ENCODE measurements around the gene CCNL2. TPM values are rescaled to one million over a fixed set of nuclear protein-coding genes. Genes with fewer than 3 reads are reported as not detected.
"Not testable (repeated sequence)": the region's sequence is repeated elsewhere in the genome, so short reads cannot be mapped to it uniquely, and the experiment has no call there.

The CCNL2 gene
- total RNA-seq, 1 experiment from 2014 or later = 97.9 TPM

DNA sequence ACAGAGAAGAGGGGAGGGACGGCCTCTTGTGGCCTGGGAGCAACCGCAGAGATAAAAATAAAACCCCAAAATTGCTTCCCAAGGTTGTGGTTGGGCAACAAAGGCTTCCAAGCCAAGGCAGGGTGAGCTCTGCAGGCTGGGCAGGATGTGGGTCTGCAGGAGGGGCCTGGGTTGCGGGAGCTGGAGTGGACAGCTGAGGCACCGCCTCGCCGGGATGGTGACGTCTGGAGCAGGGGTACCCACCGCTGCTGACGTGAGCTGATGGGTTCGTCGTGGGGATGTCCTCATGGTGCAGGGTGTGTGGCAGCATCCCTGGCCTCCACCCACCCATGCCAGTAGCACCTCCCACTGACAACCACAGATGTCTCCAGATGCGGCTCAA lies 27.8 kb downstream of the CCNL2 start:
- Histone ChIP-seq H3K4me2 (ENCODE audit: low read depth, low read length, poor library complexity, severe bottlenecking) (no peak overlapping the region), H3K27ac (ENCODE audit: low read length) (no peak overlapping the region), H3K9me2 (replicated peaks; ENCODE audit: insufficient read depth, low read length) (no peaks in the 10 kb centered on the region), H3K9ac (ENCODE audit: low read length) (no peak overlapping the region), H3K79me2 (ENCODE audit: low read length) (peaks cover 29% of the 10 kb centered on the region), H3K4me1 (ENCODE audit: low read length) (peaks cover 33% of the 10 kb centered on the region), H2AFZ (ENCODE audit: low read length) (no peak overlapping the region), H4K20me1 (ENCODE audit: insufficient read depth, low read depth, low read length) (0 out of 2 replicates have a peak, but pooled peaks cover 6% of the 10 kb centered on the region), H3K36me3 (ENCODE audit: insufficient read depth, low read length) (0 out of 2 replicates have a peak, but pooled peaks cover 6% of the 10 kb centered on the region), H3K9me3 (ENCODE audit: low read length) (peaks cover 11% of the 10 kb centered on the region), H3K27me3 (ENCODE audit: low read length) (no peaks in the 10 kb centered on the region), H3K4me3 (ENCODE audit: low read length) (no peak overlapping the region; the same call in 1 of the 2 replicates)
- DNase-seq = no peak

GRCh38 chr1:1370771-1371300 lies 28.3 kb downstream of the CCNL2 start:
- Histone ChIP-seq H3K9me3 (ENCODE audit: low read length) (peaks cover 16% of the 10 kb centered on the region), H3K27me3 (ENCODE audit: low read length) (no peaks in the 10 kb centered on the region), H3K9me2 (replicated peaks; ENCODE audit: insufficient read depth, low read length) (no peaks in the 10 kb centered on the region), H3K4me1 (ENCODE audit: low read length) (peaks cover 27% of the 10 kb centered on the region), H3K36me3 (ENCODE audit: insufficient read depth, low read length) (0 out of 2 replicates have a peak, but pooled peaks cover 4% of the 10 kb centered on the region), H3K9ac (ENCODE audit: low read length) (no peak overlapping the region), H4K20me1 (ENCODE audit: insufficient read depth, low read depth, low read length) (0 out of 2 replicates have a peak, but pooled peaks cover 6% of the 10 kb centered on the region), H3K4me3 (ENCODE audit: low read length) (no peak overlapping the region), H3K4me2 (ENCODE audit: low read depth, low read length, poor library complexity, severe bottlenecking) (no peak overlapping the region), H3K79me2 (ENCODE audit: low read length) (peaks cover 26% of the 10 kb centered on the region), H2AFZ (ENCODE audit: low read length) (no peak overlapping the region), H3K27ac (ENCODE audit: low read length) (no peak overlapping the region)
- no peak for DNase-seq

GRCh38 chr1:1370094-1370493 lies 29.0 kb downstream of the CCNL2 start:
- not testable (repeated sequence) for H4K20me1 ChIP-seq (ENCODE audit: insufficient read depth, low read depth, low read length); H3K9ac ChIP-seq (ENCODE audit: low read length); H3K4me3 ChIP-seq (ENCODE audit: low read length); H3K36me3 ChIP-seq (ENCODE audit: insufficient read depth, low read length); H3K9me2 ChIP-seq (replicated peaks; ENCODE audit: insufficient read depth, low read length); H3K27ac ChIP-seq (ENCODE audit: low read length); DNase-seq; H2AFZ ChIP-seq (ENCODE audit: low read length); H3K4me2 ChIP-seq (ENCODE audit: low read depth, low read length, poor library complexity, severe bottlenecking); H3K27me3 ChIP-seq (ENCODE audit: low read length)
- Histone ChIP-seq H3K9me3 (ENCODE audit: low read length) (peaks cover 18% of the 10 kb centered on the region), H3K4me1 (ENCODE audit: low read length) (peaks cover 27% of the 10 kb centered on the region), H3K79me2 (ENCODE audit: low read length) (peaks cover 26% of the 10 kb centered on the region)

- H3K9me3 ChIP-seq (ENCODE audit: low read length) = peaks cover 18% of the 10 kb centered on the region
- H4K20me1 ChIP-seq (ENCODE audit: insufficient read depth, low read depth, low read length) = no peaks in the 10 kb centered on the region
- no peak overlapping the region for H3K9ac ChIP-seq (ENCODE audit: low read length)
- peaks cover 5% of the 10 kb centered on the region; the same call in 1 of the 2 replicates for H3K79me2 ChIP-seq (ENCODE audit: low read length)
- no peak overlapping the region for H2AFZ ChIP-seq (ENCODE audit: low read length)
- no peaks in the 10 kb centered on the region for H3K27me3 ChIP-seq (ENCODE audit: low read length)
- H3K9me2 ChIP-seq (replicated peaks; ENCODE audit: insufficient read depth, low read length) = no peaks in the 10 kb centered on the region
- H3K36me3 ChIP-seq (ENCODE audit: insufficient read depth, low read length) = no peaks in the 10 kb centered on the region
- no peak for DNase-seq
- H3K27ac ChIP-seq (ENCODE audit: low read length) = no peak overlapping the region
- no peak overlapping the region for H3K4me3 ChIP-seq (ENCODE audit: low read length)
- H3K4me1 ChIP-seq (ENCODE audit: low read length) = peaks cover 9% of the 10 kb centered on the region
- no peak overlapping the region for H3K4me2 ChIP-seq (ENCODE audit: low read depth, low read length, poor library complexity, severe bottlenecking)
Measured at GRCh38 chr1:1367315-1367714, 31.8 kb downstream of the CCNL2 start.

GRCh38 chr1:1366699-1367066 lies 32.5 kb downstream of the CCNL2 start:
- Histone ChIP-seq H3K4me1 (ENCODE audit: low read length) (peaks cover 5% of the 10 kb centered on the region), H3K9ac (ENCODE audit: low read length) (no peak overlapping the region), H3K27ac (ENCODE audit: low read length) (no peak overlapping the region), H3K36me3 (ENCODE audit: insufficient read depth, low read length) (no peaks in the 10 kb centered on the region), H3K9me2 (replicated peaks; ENCODE audit: insufficient read depth, low read length) (no peaks in the 10 kb centered on the region), H3K27me3 (ENCODE audit: low read length) (no peaks in the 10 kb centered on the region), H3K4me3 (ENCODE audit: low read length) (no peak overlapping the region), H3K79me2 (ENCODE audit: low read length) (peaks cover 4% of the 10 kb centered on the region; the same call in 1 of the 2 replicates), H3K4me2 (ENCODE audit: low read depth, low read length, poor library complexity, severe bottlenecking) (no peak overlapping the region), H4K20me1 (ENCODE audit: insufficient read depth, low read depth, low read length) (no peaks in the 10 kb centered on the region), H2AFZ (ENCODE audit: low read length) (no peak overlapping the region), H3K9me3 (ENCODE audit: low read length) (peaks cover 18% of the 10 kb centered on the region)
- no peak for DNase-seq

GRCh38 chr1:1365875-1366698 lies 33.0 kb downstream of the CCNL2 start:
- H3K27ac ChIP-seq (ENCODE audit: low read length) = no peak overlapping the region
- H3K4me3 ChIP-seq (ENCODE audit: low read length) = no peak overlapping the region

GRCh38 chr1:1364266-1364665 lies 34.9 kb downstream of the CCNL2 start:
- Histone ChIP-seq H4K20me1 (ENCODE audit: insufficient read depth, low read depth, low read length) (no peaks in the 10 kb centered on the region), H3K9me2 (replicated peaks; ENCODE audit: insufficient read depth, low read length) (no peaks in the 10 kb centered on the region), H2AFZ (ENCODE audit: low read length) (no peak overlapping the region), H3K4me3 (ENCODE audit: low read length) (no peak overlapping the region), H3K27me3 (ENCODE audit: low read length) (no peaks in the 10 kb centered on the region), H3K36me3 (ENCODE audit: insufficient read depth, low read length) (no peaks in the 10 kb centered on the region), H3K4me1 (ENCODE audit: low read length) (0 out of 2 replicates have a peak, but pooled peaks cover 3% of the 10 kb centered on the region), H3K9me3 (ENCODE audit: low read length) (peaks cover 18% of the 10 kb centered on the region), H3K27ac (ENCODE audit: low read length) (no peak overlapping the region), H3K4me2 (ENCODE audit: low read depth, low read length, poor library complexity, severe bottlenecking) (no peak overlapping the region), H3K9ac (ENCODE audit: low read length) (no peak overlapping the region), H3K79me2 (ENCODE audit: low read length) (no peaks in the 10 kb centered on the region)
- no peak for DNase-seq

More at GRCh38 chr1:1365875-1366698, 33.0 kb downstream of the CCNL2 start:
- no peak for DNase-seq
- Histone ChIP-seq H3K79me2 (ENCODE audit: low read length) (no peaks in the 10 kb centered on the region), H4K20me1 (ENCODE audit: insufficient read depth, low read depth, low read length) (no peaks in the 10 kb centered on the region), H3K36me3 (ENCODE audit: insufficient read depth, low read length) (no peaks in the 10 kb centered on the region), H3K4me1 (ENCODE audit: low read length) (0 out of 2 replicates have a peak, but pooled peaks cover 3% of the 10 kb centered on the region), H3K9ac (ENCODE audit: low read length) (no peak overlapping the region), H3K4me2 (ENCODE audit: low read depth, low read length, poor library complexity, severe bottlenecking) (no peak overlapping the region), H2AFZ (ENCODE audit: low read length) (no peak overlapping the region), H3K9me3 (ENCODE audit: low read length) (peaks cover 18% of the 10 kb centered on the region), H3K9me2 (replicated peaks; ENCODE audit: insufficient read depth, low read length) (no peaks in the 10 kb centered on the region), H3K27me3 (ENCODE audit: low read length) (no peaks in the 10 kb centered on the region)

- H3K4me2 ChIP-seq (ENCODE audit: low read depth, low read length, poor library complexity, severe bottlenecking) = no peak overlapping the region
- H3K79me2 ChIP-seq (ENCODE audit: low read length) = no peaks in the 10 kb centered on the region
- peaks cover 14% of the 10 kb centered on the region for H3K9me3 ChIP-seq (ENCODE audit: low read length)
Measured at GRCh38 chr1:1361982-1362423, 37.1 kb downstream of the CCNL2 start.

More at GRCh38 chr1:1361982-1362423, 37.1 kb downstream of the CCNL2 start:
- Histone ChIP-seq H3K27ac (ENCODE audit: low read length) (no peak overlapping the region), H3K27me3 (ENCODE audit: low read length) (no peaks in the 10 kb centered on the region), H3K9me2 (replicated peaks; ENCODE audit: insufficient read depth, low read length) (no peaks in the 10 kb centered on the region), H3K36me3 (ENCODE audit: insufficient read depth, low read length) (no peaks in the 10 kb centered on the region), H2AFZ (ENCODE audit: low read length) (no peak overlapping the region), H3K4me3 (ENCODE audit: low read length) (no peak overlapping the region), H4K20me1 (ENCODE audit: insufficient read depth, low read depth, low read length) (no peaks in the 10 kb centered on the region), H3K9ac (ENCODE audit: low read length) (no peak overlapping the region), H3K4me1 (ENCODE audit: low read length) (0 out of 2 replicates have a peak, but pooled peaks cover 3% of the 10 kb centered on the region)
- DNase-seq = no peak

All from Karpas-422 (cell line).